ENCODE data around the gene BICRAL. TPM values are rescaled to one million over a fixed set of nuclear protein-coding genes. Genes with fewer than 3 reads are reported as not detected.
"Not testable (repeated sequence)": the region's sequence is repeated elsewhere in the genome, so short reads cannot be mapped to it uniquely, and the experiment has no call there.

BICRAL gene
- total RNA-seq, 1 donor from 2014 or later, result 11.6 TPM

GRCh38 chr6:42871711-42872110, 89.9 kb downstream of the BICRAL start:
- no peak for DNase-seq (ENCODE audit: missing footprints)
- intact Hi-C loops (cut with DNase I), result no loop called here
- no peak for ATAC-seq

DNA sequence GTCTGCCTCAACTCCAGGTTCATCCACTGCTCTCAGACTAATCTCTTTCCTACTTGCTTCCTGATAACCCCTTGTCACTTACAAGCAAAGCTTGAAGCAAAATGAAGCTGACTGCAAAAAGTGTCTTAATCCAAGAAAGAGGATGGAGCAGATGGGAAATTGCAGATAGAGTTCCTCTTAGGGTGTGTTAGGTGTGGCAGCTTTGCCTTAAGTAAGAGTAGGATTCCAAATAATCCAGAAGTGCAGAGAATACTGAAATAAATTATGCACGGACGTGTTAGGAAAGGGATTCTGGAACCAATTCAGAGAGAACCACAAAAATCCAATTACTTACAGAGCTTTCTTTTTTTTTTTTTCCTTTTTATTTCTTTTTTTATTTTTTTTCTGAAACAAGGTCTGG, 91.5 kb downstream of the BICRAL start:
- DNase-seq (ENCODE audit: missing footprints), result no peak
- intact Hi-C loops (cut with DNase I), result no loop called here
- no peak for ATAC-seq

DNA sequence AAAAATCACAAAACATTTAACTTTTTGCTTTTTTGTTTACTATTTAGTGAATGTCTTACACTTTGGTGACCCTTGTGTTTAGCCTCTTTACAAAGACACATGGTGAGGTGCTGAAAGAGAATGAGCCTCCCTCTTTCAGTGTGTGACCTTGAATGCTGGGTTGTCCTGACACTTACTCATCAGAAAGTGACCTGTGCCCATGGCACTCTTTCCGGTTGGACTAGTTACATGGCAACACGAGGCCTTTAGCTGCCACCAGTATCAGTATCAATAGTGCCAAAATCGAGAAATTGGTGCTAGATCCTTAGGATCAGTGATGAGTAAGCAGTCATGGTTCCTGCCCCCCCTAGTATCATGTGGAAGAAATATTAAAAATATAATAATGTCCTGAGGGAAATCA, 95.8 kb downstream of the BICRAL start:
- no peak for ATAC-seq
- no peak for DNase-seq (ENCODE audit: missing footprints)
- intact Hi-C loops (cut with DNase I), result loop anchor here (2.0 to 5.0 kb wide), 3 partner anchors 95 to 150 kb away; partner anchors contain the start of genes BICRAL and TBCC

DNA sequence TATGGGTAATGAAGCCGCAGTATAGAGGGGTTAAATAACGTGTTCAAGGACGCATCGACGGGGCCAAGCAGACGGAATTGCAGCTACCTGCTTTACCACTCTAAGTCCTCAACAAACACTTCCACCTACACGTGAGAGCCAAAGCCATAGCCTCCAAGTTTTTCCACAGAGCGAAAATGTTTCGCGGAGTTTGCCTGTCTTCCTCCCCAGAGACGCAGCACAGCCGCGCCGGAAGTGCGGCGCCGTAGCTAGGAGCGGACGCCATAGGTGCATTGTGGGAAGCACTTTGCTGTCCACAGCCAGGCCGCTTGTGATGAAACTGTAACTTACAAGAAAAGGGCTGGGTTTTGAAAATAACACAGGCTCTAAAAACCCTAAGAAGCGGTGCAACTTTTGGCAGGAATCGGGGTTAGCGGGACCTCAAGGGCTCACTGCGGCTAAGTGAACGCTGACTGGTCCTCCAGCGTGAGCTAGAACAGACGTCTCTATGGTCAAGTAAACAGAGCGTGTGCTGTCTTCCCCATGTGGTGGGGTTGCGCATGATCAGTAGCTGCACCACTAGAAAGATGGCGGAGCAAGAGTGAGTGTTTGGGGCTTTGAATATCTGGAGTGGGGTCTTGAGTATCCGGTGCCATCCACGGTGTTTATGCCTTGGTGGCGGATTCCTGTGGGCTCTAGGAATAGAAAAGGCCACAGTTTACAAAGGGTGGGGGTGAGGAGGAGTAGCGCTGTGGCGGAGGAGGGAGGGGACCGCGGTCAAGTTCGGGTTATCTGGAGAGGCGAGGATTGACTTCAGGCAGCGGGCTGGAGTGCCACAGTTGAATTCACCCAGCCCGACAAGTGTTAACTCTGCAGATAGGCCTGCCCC, 97.8 kb downstream of the BICRAL start, which contains the start of gene RPL7L1:
Gene RPL7L1, plus strand, starts transcription at position 245 of the 868 bp plus-strand sequence. Its CDS starts 295 bp downstream, at position 540.
- ATAC-seq (peak; percentile 98), DNase-seq (ENCODE audit: missing footprints) (peak; percentile 93)
- intact Hi-C loops (cut with DNase I), result loop anchor here (1.0 to 10.0 kb wide), 5 partner anchors 97 to 1095 kb away; partner anchors contain the start of genes BICRAL, PRICKLE4, TBCC and TOMM6

DNA sequence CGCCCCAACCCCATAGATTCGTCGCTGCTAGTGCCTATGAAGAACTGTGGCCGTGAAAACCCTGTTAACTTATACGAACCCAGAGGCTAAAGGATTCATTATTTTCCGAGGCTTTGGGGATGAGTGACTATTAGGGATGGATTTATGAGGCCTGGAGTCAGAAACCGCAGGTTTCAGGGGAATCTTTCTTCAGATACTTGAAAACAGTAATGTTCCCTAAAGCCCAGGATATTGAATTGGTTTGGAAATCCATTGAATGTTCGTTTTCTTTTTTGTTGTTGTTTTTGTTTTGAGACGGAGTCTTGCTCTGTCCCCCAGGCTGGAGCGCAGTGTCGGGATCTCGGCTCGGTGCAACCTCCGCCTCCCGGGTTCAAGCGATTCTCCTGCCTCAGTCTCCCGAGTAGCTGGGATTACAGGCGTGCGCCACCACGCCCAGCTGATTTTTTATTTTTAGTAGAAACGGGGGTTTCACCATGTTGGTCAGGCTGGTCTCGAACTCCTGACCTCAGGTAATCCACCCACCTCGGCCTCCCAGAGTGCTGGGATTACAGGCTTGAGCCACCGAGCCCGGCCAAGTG, 98.5 kb downstream of the BICRAL start:
- intact Hi-C loops (cut with DNase I), result loop anchor here (10.0 kb wide), 1 partner anchor 1096 kb away; the partner anchor contains the start of genes PRICKLE4 and TOMM6
- ATAC-seq; DNase-seq (ENCODE audit: missing footprints): not testable (repeated sequence)

- intact Hi-C loops (cut with DNase I), result loop anchor here (10.0 kb wide), 1 partner anchor 1096 kb away; the partner anchor contains the start of genes PRICKLE4 and TOMM6
- DNase-seq (ENCODE audit: missing footprints); ATAC-seq: not testable (repeated sequence)
Observed at GRCh38 chr6:42880871-42881270, 99.0 kb downstream of the BICRAL start.

- no peak for ATAC-seq
- DNase-seq (ENCODE audit: missing footprints), result no peak
- intact Hi-C loops (cut with DNase I), result loop anchor here (10.0 kb wide), 1 partner anchor 1101 kb away; the partner anchor contains the start of genes PRICKLE4 and TOMM6
Observed at GRCh38 chr6:42885702-42886101, 103.8 kb downstream of the BICRAL start.

DNA sequence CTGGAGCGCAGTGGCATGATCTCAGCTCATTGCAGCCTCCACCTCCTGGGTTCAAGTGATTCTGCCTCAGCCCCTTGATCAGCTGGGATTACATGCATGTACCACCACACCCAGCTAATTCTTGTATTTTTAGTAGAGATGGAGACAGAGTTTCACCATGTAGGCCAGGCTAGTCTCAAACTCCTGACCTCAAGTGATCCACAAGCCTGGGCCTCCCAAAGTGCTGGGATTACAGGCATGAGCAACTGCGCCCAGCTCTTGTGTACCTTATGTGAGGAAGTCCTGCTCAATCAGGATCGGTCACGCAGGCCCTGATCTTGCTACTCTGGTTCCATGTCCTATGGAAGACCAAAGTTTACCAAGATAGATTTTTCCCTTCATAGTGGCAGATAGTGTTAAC, 106.3 kb downstream of the BICRAL start:
- ATAC-seq; DNase-seq (ENCODE audit: missing footprints): not testable (repeated sequence)
- intact Hi-C loops (cut with DNase I), result loop anchor here (10.0 kb wide), 1 partner anchor 1103 kb away; the partner anchor contains the start of genes PRICKLE4 and TOMM6

DNA sequence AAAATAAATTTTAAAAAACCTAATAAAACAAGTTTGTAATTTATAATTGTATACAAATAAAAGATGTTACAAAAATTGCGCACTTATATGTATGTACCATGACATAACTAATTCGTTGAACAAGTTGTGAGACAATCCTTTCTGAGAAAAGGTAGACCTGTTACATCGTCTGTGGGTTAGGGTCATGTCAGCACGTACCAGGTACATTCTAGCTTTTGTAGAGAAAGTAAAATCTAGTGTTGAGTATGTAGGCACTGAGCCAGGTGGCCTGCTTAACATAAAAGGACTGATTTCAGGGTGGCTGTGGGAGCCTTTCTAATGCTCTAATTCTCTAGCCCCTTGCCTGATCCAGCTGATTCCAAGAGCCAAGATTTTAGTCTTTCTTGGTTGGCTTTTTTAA, 108.0 kb downstream of the BICRAL start:
- ATAC-seq (no peak), DNase-seq (ENCODE audit: missing footprints) (no peak)
- intact Hi-C loops (cut with DNase I), result loop anchor here (5.0 to 10.0 kb wide), 2 partner anchors 228 to 1105 kb away; partner anchors contain the start of genes PRICKLE4 and TOMM6

- ATAC-seq (peak; percentile 99), DNase-seq (ENCODE audit: missing footprints) (peak; percentile 94)
- intact Hi-C loops (cut with DNase I), result loop anchor here (5.0 kb wide), 1 partner anchor 228 kb away; no protein-coding TSS in a partner anchor
Observed at GRCh38 chr6:42890311-42891198, 108.7 kb downstream of the BICRAL start.

- ATAC-seq (peak; percentile 7), DNase-seq (ENCODE audit: missing footprints) (no peak)
- intact Hi-C loops (cut with DNase I), result loop anchor here (5.0 kb wide), 1 partner anchor 229 kb away; no protein-coding TSS in a partner anchor
Observed at GRCh38 chr6:42891199-42891722, 109.4 kb downstream of the BICRAL start.

DNA sequence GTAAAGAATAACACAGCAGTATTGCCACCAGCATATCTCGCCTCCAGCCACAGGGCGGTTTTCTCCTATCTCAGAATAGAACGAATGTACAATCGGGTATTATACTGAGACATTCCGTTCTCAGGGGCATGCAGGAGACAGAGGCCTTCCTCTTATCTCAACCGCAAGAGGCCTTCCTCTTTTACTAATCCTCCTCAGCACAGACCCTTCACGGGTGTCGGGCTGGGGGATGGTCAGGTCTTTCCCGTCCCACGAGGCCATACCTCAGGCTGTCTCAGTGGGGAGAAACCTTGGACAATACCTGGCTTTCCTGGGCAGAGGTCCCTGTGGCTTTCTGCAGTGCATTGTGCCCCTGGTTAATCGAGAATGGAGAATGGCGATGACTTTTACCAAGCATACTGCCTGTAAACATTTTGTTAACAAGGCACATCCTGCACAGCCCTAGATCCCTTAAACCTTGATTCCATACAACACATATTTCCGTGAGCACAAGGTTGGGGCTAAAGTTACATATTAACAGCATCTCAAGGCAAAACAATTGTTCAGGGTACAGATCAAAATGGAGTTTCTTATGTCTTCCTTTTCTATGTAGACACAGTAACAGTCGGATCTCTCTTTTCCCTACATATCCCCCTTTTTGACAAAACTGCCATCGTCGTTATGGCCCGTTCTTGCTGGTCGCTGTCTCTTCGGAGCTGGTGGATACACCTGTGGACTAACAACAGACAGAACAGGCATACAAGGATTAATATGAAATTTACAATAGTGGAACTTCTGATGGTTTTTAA, 112.4 kb downstream of the BICRAL start:
- intact Hi-C loops (cut with DNase I), result loop anchor here (5.0 kb wide), 1 partner anchor 232 kb away; no protein-coding TSS in a partner anchor
- not testable (repeated sequence) for ATAC-seq

DNA sequence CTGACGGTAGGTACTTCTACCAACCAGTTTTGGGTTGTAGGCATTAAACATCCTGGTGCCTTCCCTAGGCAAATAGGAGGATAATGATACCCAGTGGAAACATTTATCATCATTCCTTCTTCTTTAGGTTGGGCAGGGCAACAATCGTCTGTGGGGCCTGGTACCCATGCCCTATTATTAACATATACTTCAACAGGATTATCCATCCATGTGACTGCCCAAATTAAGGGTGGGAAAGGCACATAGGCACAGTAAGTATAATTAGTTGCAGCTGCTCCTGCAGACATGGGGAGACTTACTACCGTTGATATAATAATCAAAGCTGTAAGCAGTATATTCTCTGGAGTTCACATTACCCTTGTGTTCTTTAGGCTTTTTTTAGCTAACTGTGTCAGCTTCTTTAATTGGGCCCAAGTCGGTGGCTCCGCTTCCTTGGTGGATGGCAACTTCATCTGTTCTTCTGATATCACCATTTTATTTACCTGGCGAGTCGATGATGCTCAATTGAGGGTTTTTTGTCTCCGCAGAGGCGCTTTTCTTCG, 114.4 kb downstream of the BICRAL start:
- intact Hi-C loops (cut with DNase I), result loop anchor here (5.0 kb wide), 1 partner anchor 169 kb away; no protein-coding TSS in a partner anchor
- no peak for ATAC-seq

More for the DNA sequence above, 112.4 kb downstream of the BICRAL start:
- not testable (repeated sequence) for DNase-seq (ENCODE audit: missing footprints)

GRCh38 chr6:42898891-42899361, 117.1 kb downstream of the BICRAL start:
- ATAC-seq, result no peak
- intact Hi-C loops (cut with DNase I), result loop anchor here (5.0 kb wide), 1 partner anchor 172 kb away; no protein-coding TSS in a partner anchor
- peak; percentile 79 for DNase-seq (ENCODE audit: missing footprints)

More for the DNA sequence above, 114.4 kb downstream of the BICRAL start:
- no peak for DNase-seq (ENCODE audit: missing footprints)

- ATAC-seq (no peak), DNase-seq (ENCODE audit: missing footprints) (no peak)
- intact Hi-C loops (cut with DNase I), result loop anchor here (5.0 kb wide), 4 partner anchors 82 to 227 kb away; partner anchors contain the start of genes KLC4, MRPL2 and PPP2R5D
Observed at GRCh38 chr6:42899871-42900270, 118.0 kb downstream of the BICRAL start.

- ATAC-seq, result peak; percentile 97
- peak; percentile 89 for DNase-seq (ENCODE audit: missing footprints)
- intact Hi-C loops (cut with DNase I), result loop anchor here (1.0 to 5.0 kb wide), 4 partner anchors 81 to 242 kb away; partner anchors contain the start of genes KLC4, MRPL2 and PPP2R5D
Observed at GRCh38 chr6:42901538-42901957, 119.7 kb downstream of the BICRAL start.
